ENCODE results near the gene SPDYC.
A peak's percentile ranks its signal among the peaks of the same experiment; 100 is the strongest.

SPDYC gene

GRCh38 chr11:65187971-65188461 is 18.0 kb downstream of the SPDYC start:
- H3K4me3 ChIP-seq (ENCODE audit: control insufficient read depth, low read depth, low read length) = no peak overlapping the region
- TF ChIP-seq CTCF (conservative IDR thresholded peaks at IDR 0.05; ENCODE audit: control insufficient read depth, insufficient read depth, low read depth, low read length) = no peak
- no peak for DNase-seq (ENCODE audit: low read depth)

GRCh38 chr11:65188486-65188885 is 18.5 kb downstream of the SPDYC start:
- TF ChIP-seq CTCF (conservative IDR thresholded peaks at IDR 0.05; ENCODE audit: control insufficient read depth, insufficient read depth, low read depth, low read length) = no peak
- DNase-seq (ENCODE audit: low read depth) = no peak
- H3K4me3 ChIP-seq (ENCODE audit: control insufficient read depth, low read depth, low read length) = no peak overlapping the region

- TF ChIP-seq CTCF (conservative IDR thresholded peaks at IDR 0.05; ENCODE audit: control insufficient read depth, insufficient read depth, low read depth, low read length) = no peak
- DNase-seq (ENCODE audit: low read depth) = no peak
- no peak overlapping the region for H3K4me3 ChIP-seq (ENCODE audit: control insufficient read depth, low read depth, low read length)
Measured at GRCh38 chr11:65189191-65189590, 19.2 kb downstream of the SPDYC start.

- no peak for DNase-seq (ENCODE audit: low read depth)
- no peak for TF ChIP-seq CTCF (conservative IDR thresholded peaks at IDR 0.05; ENCODE audit: control insufficient read depth, insufficient read depth, low read depth, low read length)
- no peak overlapping the region for H3K4me3 ChIP-seq (ENCODE audit: control insufficient read depth, low read depth, low read length)
Measured at GRCh38 chr11:65194564-65194963, 24.5 kb downstream of the SPDYC start.

- no peak for TF ChIP-seq CTCF (conservative IDR thresholded peaks at IDR 0.05; ENCODE audit: control insufficient read depth, insufficient read depth, low read depth, low read length)
- no peak for DNase-seq (ENCODE audit: low read depth)
- no peak overlapping the region for H3K4me3 ChIP-seq (ENCODE audit: control insufficient read depth, low read depth, low read length)
Measured at GRCh38 chr11:65204143-65204542, 34.1 kb downstream of the SPDYC start.

GRCh38 chr11:65204646-65205601 is 34.9 kb downstream of the SPDYC start:
- DNase-seq (ENCODE audit: low read depth) = peak; percentile 27
- peak; percentile 74 for TF ChIP-seq CTCF (conservative IDR thresholded peaks at IDR 0.05; ENCODE audit: control insufficient read depth, insufficient read depth, low read depth, low read length)
- H3K4me3 ChIP-seq (ENCODE audit: control insufficient read depth, low read depth, low read length) = no peak overlapping the region

Data from fibroblast of mammary gland (primary cell).